NB4 (cell line): ENCODE data around the gene PPFIA1.

Source experiments
- DNase-seq: peaks from one replicate; pipeline ENCODE4 v3.0.0; 2010; ENCODE audit warnings: low read depth
- H3K4me3 ChIP-seq: one replicate; pipeline ENCODE4 v1.5.1; 2011; ENCODE audit warnings: mild to moderate bottlenecking, low read depth, low read length, moderate library complexity
- CTCF ChIP-seq: IDR thresholded peaks from one replicate; pipeline ENCODE4 v1.5.1; 2012; ENCODE audit warnings: low read depth, low read length
- MAX ChIP-seq: IDR thresholded peaks from 2 replicates; pipeline ENCODE4 v1.6.1; 2011; ENCODE audit warnings: low read depth, low read length
- MYC ChIP-seq: IDR thresholded peaks from 2 replicates; pipeline ENCODE4 v1.6.1; 2011; ENCODE audit warnings: low read depth, low read length
- POLR2A ChIP-seq: IDR thresholded peaks from 2 replicates; pipeline ENCODE4 v1.6.1; 2011; ENCODE audit warnings: mild to moderate bottlenecking; ENCODE audit not compliant: insufficient read length; ENCODE audit errors: extremely low read depth

The PPFIA1 gene

GRCh38 chr11:70415191-70415590, 144.7 kb downstream of the PPFIA1 start:
- no peak for DNase-seq
- H3K4me3 ChIP-seq, result no peak overlapping the region
- TF ChIP-seq CTCF (peak; percentile 13), POLR2A (no peak), MYC (no peak)

- peak; percentile 91 for DNase-seq
- H3K4me3 ChIP-seq, result no peak overlapping the region
- TF ChIP-seq POLR2A, result no peak
- no peak for TF ChIP-seq CTCF
- TF ChIP-seq MYC, result no peak; the same call in none of the 2 replicates
- no peak for TF ChIP-seq MAX
These were observed 145.3 kb downstream of the PPFIA1 start for GRCh38 chr11:70415642-70416395.

GRCh38 chr11:70416881-70417280, 146.4 kb downstream of the PPFIA1 start:
- no peak overlapping the region for H3K4me3 ChIP-seq
- TF ChIP-seq CTCF (no peak), POLR2A (no peak), MAX (no peak), MYC (no peak)
- DNase-seq, result no peak

- no peak for DNase-seq
- no peak overlapping the region for H3K4me3 ChIP-seq
- no peak for TF ChIP-seq MYC
- no peak for TF ChIP-seq POLR2A
- TF ChIP-seq CTCF, result no peak
These were observed 147.6 kb downstream of the PPFIA1 start for GRCh38 chr11:70418130-70418529.

GRCh38 chr11:70419307-70420007, 149.0 kb downstream of the PPFIA1 start:
- TF ChIP-seq CTCF (no peak), POLR2A (no peak), MYC (no peak), MAX (no peak)
- H3K4me3 ChIP-seq, result no peak overlapping the region
- no peak for DNase-seq
